Uterus (tissue), 4 donors: ENCODE data around the gene MYCN. TPM values are rescaled to one million over a fixed set of nuclear protein-coding genes. Genes with fewer than 3 reads are reported as not detected.
"Not testable (repeated sequence)": the region's sequence is repeated elsewhere in the genome, so short reads cannot be mapped to it uniquely, and the experiment has no call there.

Source experiments
- DNase-seq, 2 donors: peaks; one replicate each; pipeline ENCODE4 v3.0.0-alpha.2; 2019 to 2020
- H3K27ac ChIP-seq, 2 donors: fragments of 200-600 bp; sonication (generic); 1 replicate in 1 of 2; 2 replicates in 1 of 2; pipeline ENCODE4 v1.5.1; 2016 to 2018
- H3K27me3 ChIP-seq, 2 donors: fragments of 200-600 bp; sonication (generic); one replicate each; pipeline ENCODE4 v1.5.1; 2018 to 2019; ENCODE audit warnings: control low read depth in 1 of 2
- H3K36me3 ChIP-seq, 2 donors: fragments of 200-600 bp; sonication (generic); one replicate each; pipeline ENCODE4 v1.5.1; 2019; ENCODE audit warnings: control low read depth in 1 of 2
- H3K4me1 ChIP-seq, 2 donors: fragments of 200-600 bp; sonication (generic); one replicate each; pipeline ENCODE4 v1.5.1; 2018 to 2019; ENCODE audit warnings: control low read depth in 1 of 2
- H3K4me3 ChIP-seq, 2 donors: fragments of 200-600 bp; sonication (generic); 1 replicate in 1 of 2; 2 replicates in 1 of 2; pipeline ENCODE4 v1.5.1; 2018 to 2019; ENCODE audit warnings: mild to moderate bottlenecking in 1 of 2
- H3K9me3 ChIP-seq, 2 donors: fragments of 200-600 bp; sonication (generic); one replicate each; pipeline ENCODE4 v1.5.1; 2019; ENCODE audit warnings: control low read depth in 1 of 2
- POLR2A ChIP-seq, 2 donors: fragments of 450-650 bp; IDR thresholded peaks; one replicate each; pipeline ENCODE4 v1.6.1; 2016; ENCODE audit warnings: antibody characterized with exemption in 2 of 2, mild to moderate bottlenecking in 1 of 2, moderate library complexity in 1 of 2
- intact Hi-C: fragments of 100-400 bp; cut with DNase I; formaldehyde crosslinking; loops from one replicate; pipeline ENCODE4 v1.15.1; 2023; ENCODE audit warnings: low total_unique reads
- total RNA-seq, 4 donors: library from RNA; depleted of rRNA in 3 of 4; stranded (reverse); fragments of >200 nt in 3 of 4; gene quantifications; one replicate each; pipeline versions ENCODE4 v1.1.0 to v1.2.4, GENCODE V29; 2014 to 2023
- TF ChIP-seq, protein P1 (sequence below), 4 experiments: fragments of 200-600 bp in 2 of 4; fragments of 450-650 bp in 2 of 4; sonication (generic) in 2 of 4; IDR thresholded peaks; one replicate each; pipeline ENCODE4 v1.5.1; 2016 to 2019; ENCODE audit warnings: antibody characterized with exemption in 4 of 4, mild to moderate bottlenecking in 2 of 4, moderate library complexity in 1 of 4
- donor health status: DM: yes; HTN: yes; CAD: no.

MYCN gene
- total RNA-seq, 4 donors from 2014 or later, result 1.3 to 4.1 (median 1.9) TPM; not detected in 1

DNA sequence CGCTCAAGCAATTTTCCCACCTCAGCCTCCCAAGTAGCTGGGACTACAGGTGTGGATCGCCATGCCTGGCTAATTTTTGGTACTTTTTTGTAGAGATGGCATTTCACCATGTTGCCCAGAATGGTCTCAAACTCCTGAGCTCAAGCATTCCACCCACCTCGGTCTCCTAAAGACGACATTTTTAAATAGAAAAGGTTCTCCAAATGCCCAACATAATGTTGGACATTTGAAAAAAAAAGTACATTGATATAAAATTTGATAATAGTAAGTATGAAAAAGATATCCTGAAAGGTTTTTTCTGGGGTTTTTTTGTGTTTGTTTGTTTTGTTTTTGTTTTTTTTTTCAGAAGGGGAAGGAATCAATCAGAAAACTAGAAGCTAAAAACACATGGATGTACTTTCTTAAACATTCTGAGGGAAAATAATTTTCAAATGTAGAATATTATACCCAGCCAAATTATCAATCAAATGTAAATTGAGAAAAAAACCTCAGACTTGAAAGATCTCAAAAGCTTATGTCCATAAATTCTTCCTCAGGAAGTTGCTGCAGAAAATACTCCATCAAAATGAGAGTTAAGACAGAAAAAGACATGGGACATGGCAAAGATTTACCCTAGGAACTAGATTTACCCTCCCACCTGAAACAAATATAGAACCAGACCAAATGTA, 42.8 kb upstream of the MYCN start:
- intact Hi-C loops, result no loop called here
- no peaks in the 10 kb centered on the region for H3K27me3 ChIP-seq

DNA sequence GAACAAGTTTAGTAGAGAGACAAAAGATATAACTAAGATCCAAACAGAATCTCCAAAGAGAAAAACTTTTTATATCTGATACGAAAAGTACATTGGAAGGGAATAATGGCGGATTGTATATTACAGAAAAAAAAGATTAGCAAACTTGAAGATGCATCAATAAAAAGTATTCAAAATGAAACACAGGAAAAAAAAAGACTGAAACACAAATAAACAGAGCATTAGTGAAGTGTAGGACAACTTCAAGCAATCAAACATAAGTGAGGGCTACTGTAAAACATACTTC, 41.1 kb upstream of the MYCN start:
- intact Hi-C loops, result no loop called here

More for the DNA sequence above, 42.8 kb upstream of the MYCN start:
- no peak for DNase-seq
- H3K4me1 ChIP-seq, result no peaks in the 10 kb centered on the region
- TF ChIP-seq POLR2A (IDR thresholded peaks at IDR 0.05), result no peak
- TF ChIP-seq, protein P1, sequence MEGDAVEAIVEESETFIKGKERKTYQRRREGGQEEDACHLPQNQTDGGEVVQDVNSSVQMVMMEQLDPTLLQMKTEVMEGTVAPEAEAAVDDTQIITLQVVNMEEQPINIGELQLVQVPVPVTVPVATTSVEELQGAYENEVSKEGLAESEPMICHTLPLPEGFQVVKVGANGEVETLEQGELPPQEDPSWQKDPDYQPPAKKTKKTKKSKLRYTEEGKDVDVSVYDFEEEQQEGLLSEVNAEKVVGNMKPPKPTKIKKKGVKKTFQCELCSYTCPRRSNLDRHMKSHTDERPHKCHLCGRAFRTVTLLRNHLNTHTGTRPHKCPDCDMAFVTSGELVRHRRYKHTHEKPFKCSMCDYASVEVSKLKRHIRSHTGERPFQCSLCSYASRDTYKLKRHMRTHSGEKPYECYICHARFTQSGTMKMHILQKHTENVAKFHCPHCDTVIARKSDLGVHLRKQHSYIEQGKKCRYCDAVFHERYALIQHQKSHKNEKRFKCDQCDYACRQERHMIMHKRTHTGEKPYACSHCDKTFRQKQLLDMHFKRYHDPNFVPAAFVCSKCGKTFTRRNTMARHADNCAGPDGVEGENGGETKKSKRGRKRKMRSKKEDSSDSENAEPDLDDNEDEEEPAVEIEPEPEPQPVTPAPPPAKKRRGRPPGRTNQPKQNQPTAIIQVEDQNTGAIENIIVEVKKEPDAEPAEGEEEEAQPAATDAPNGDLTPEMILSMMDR (IDR thresholded peaks at IDR 0.05), result no peak
- H3K36me3 ChIP-seq, result no peaks in the 10 kb centered on the region
- H3K9me3 ChIP-seq, result no peaks in the 10 kb centered on the region
- no peak overlapping the region for H3K27ac ChIP-seq
- no peak overlapping the region for H3K4me3 ChIP-seq

DNA sequence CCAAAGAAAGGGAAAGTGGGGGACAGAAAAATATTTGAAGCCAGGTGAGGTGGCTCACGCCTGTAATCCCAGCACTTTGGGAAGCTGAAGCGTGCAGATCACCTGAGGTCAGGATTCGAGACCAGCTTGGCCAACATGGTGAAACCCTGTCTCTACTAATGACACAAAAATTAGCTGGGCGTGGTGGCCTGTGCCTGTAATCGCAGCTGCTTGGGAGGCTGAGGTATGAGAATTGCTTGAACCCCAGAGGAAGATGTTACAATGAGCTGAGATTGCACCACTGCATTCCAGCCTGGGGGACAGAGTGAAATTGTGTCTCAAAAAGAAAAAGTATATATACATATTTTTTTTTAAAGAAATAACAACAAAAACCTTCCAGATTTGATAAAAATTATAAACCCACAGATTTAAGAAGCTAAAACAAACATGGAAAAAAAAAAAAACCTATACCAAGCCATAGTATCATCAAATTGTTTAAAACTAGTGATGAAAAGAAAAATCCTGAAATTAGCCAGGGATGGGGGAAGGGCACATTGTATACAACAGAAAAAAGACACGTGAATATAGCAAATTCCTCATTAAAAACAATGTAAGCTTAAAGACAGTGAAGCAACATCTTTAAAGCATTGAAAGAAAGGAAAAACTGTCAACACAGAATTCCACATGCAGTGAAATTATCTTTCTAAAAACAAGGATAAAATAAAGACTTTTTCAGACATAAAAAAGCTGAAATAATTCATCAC, 40.4 kb upstream of the MYCN start:
- no peak for TF ChIP-seq POLR2A (IDR thresholded peaks at IDR 0.05)
- TF ChIP-seq, protein P1 (IDR thresholded peaks at IDR 0.05), result no peak
- no peaks in the 10 kb centered on the region for H3K4me1 ChIP-seq
- no peak for DNase-seq
- no peaks in the 10 kb centered on the region for H3K27me3 ChIP-seq
- H3K9me3 ChIP-seq, result no peaks in the 10 kb centered on the region
- no peak overlapping the region for H3K4me3 ChIP-seq
- H3K27ac ChIP-seq, result no peak overlapping the region
- intact Hi-C loops, result no loop called here
- no peaks in the 10 kb centered on the region for H3K36me3 ChIP-seq

More for the DNA sequence above, 41.1 kb upstream of the MYCN start:
- Histone ChIP-seq H3K9me3 (no peaks in the 10 kb centered on the region), H3K4me1 (no peaks in the 10 kb centered on the region), H3K27me3 (no peaks in the 10 kb centered on the region), H3K4me3 (no peak overlapping the region), H3K27ac (no peak overlapping the region), H3K36me3 (no peaks in the 10 kb centered on the region)
- TF ChIP-seq POLR2A (IDR thresholded peaks at IDR 0.05), result no peak
- TF ChIP-seq, protein P1 (IDR thresholded peaks at IDR 0.05), result no peak
- DNase-seq, result no peak

DNA sequence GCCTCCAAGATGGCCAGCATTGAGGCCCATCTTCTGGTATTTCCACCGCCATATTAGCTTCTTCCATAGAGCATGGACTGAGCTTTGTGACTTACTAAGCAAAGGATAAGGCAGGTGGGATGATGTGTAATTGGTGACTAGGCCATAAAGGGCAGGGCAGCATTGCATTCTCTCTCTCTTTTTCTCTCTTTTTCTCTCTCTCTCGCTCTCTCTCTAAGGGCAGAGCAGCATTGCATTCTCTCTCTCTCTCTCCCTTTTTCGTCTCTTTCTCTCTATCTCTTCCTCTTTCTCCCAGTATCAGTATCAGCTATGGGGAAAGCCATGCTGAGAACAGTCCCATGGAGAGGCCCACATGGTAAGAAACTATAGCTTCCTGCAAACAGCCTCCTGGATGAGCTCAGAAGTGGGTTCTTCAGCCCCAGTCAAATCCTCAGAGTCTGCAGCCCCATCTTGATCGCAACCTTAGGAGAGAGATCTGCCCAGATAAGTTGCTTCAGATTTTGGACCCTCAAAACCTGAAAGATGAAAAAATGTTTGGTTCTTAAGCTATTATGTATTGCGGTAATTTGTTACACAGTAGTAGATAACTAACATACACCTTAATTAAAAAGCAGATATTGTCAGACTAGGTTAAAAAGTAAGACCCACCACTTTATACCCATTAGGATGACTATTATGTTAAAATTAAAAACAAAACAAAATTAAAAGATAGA, 39.1 kb upstream of the MYCN start:
- intact Hi-C loops, result no loop called here
- Histone ChIP-seq H3K36me3 (no peaks in the 10 kb centered on the region), H3K9me3 (no peaks in the 10 kb centered on the region), H3K4me1 (no peaks in the 10 kb centered on the region), H3K27ac (no peak overlapping the region), H3K27me3 (no peaks in the 10 kb centered on the region), H3K4me3 (no peak overlapping the region)
- TF ChIP-seq, protein P1 (IDR thresholded peaks at IDR 0.05), result no peak
- no peak for TF ChIP-seq POLR2A (IDR thresholded peaks at IDR 0.05)
- no peak for DNase-seq

DNA sequence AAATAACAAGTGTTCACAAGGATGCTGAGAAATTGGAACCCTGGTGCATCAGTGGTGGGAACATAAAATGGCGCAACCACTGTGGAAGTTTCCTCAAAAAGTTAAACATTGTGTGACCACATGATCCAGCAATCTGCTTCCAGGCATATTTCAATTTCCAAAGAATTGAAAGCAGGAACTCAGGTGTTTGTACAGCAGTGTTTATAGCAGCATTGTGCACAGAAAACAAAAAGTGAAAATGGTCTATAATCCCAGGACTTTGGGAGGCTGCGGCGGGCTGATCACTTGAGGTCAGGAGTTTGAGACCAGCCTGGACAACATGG, 38.6 kb upstream of the MYCN start:
- intact Hi-C loops, result no loop called here
- Histone ChIP-seq H3K27me3 (no peaks in the 10 kb centered on the region), H3K4me1 (no peaks in the 10 kb centered on the region), H3K4me3 (no peak overlapping the region), H3K36me3 (no peaks in the 10 kb centered on the region), H3K9me3 (no peaks in the 10 kb centered on the region), H3K27ac (no peak overlapping the region)
- no peak for DNase-seq
- no peak for TF ChIP-seq POLR2A (IDR thresholded peaks at IDR 0.05)
- TF ChIP-seq, protein P1 (IDR thresholded peaks at IDR 0.05), result no peak

DNA sequence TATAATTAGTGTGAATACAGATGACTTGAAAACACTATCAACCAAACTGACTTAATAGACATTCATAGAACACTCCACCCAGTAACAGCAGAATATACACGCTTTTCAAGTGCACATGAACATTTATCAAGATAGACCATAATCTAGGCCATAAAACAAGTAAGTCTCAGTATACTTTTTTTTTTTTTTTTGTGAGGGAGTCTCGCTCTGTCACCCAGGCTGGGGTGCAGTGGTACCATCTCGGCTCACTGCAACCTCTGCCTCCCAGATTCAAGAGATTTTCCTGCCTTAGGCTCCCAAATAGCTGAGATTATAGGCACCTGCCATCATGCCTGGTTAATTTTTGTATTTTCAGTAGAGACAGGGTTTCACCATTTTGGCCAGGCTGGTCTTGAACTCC, 36.4 kb upstream of the MYCN start:
- H3K27ac ChIP-seq, H3K4me3 ChIP-seq, intact Hi-C loops, DNase-seq, H3K9me3 ChIP-seq, H3K36me3 ChIP-seq, H3K4me1 ChIP-seq, H3K27me3 ChIP-seq: not testable (repeated sequence)
